H9 (cell line): ENCODE measurements around the gene ABCA6. TPM values are rescaled to one million over a fixed set of nuclear protein-coding genes. Genes with fewer than 3 reads are reported as not detected.

Source experiments
- DNase-seq: peaks from one replicate; pipeline ENCODE4 v3.0.0-alpha.2; 2017
- H2AFZ ChIP-seq: one replicate; pipeline ENCODE4 v1.6.1; 2013; ENCODE audit warnings: mild to moderate bottlenecking, low read length, control low read depth, moderate library complexity
- H2AK5ac ChIP-seq: 2 replicates; pipeline ENCODE4 v1.6.1; 2013; ENCODE audit warnings: low read length, control low read depth, mixed read lengths; ENCODE audit not compliant: insufficient read length
- H2BK120ac ChIP-seq: one replicate; pipeline ENCODE4 v1.6.1; 2013; ENCODE audit warnings: low read depth, mild to moderate bottlenecking, low read length, control low read depth, inconsistent platforms; ENCODE audit not compliant: poor library complexity, severe bottlenecking
- H2BK12ac ChIP-seq: 2 replicates; pipeline ENCODE4 v1.6.1; 2013; ENCODE audit warnings: low read length, control low read depth, mixed read lengths, low read depth; ENCODE audit not compliant: insufficient read length
- H2BK15ac ChIP-seq: 2 replicates; pipeline ENCODE4 v1.6.1; 2013; ENCODE audit warnings: low read depth, low read length, control low read depth
- H2BK20ac ChIP-seq: one replicate; pipeline ENCODE4 v1.6.1; 2013; ENCODE audit warnings: low read depth, mild to moderate bottlenecking, low read length, control low read depth, inconsistent platforms; ENCODE audit not compliant: poor library complexity, severe bottlenecking
- H2BK5ac ChIP-seq: 2 replicates; pipeline ENCODE4 v1.6.1; 2013; ENCODE audit warnings: low read length, control low read depth, mixed read lengths; ENCODE audit not compliant: insufficient read length
- H3K14ac ChIP-seq: 2 replicates; pipeline ENCODE4 v1.6.1; 2013; ENCODE audit warnings: low read length, control low read depth; ENCODE audit not compliant: insufficient read depth
- H3K18ac ChIP-seq: 2 replicates; pipeline ENCODE4 v1.6.1; 2013; ENCODE audit warnings: low read depth, mild to moderate bottlenecking, mixed read lengths, low read length, control low read depth; ENCODE audit not compliant: insufficient read length
- H3K23ac ChIP-seq: 2 replicates; pipeline ENCODE4 v1.6.1; 2013; ENCODE audit warnings: low read length, control low read depth, mixed read lengths, low read depth; ENCODE audit not compliant: insufficient read length
- H3K23me2 ChIP-seq: 2 replicates; pipeline ENCODE4 v1.6.1; 2013; ENCODE audit warnings: low read depth, mild to moderate bottlenecking, mixed read lengths, low read length, control low read depth; ENCODE audit not compliant: insufficient read length, poor library complexity, severe bottlenecking
- H3K27ac ChIP-seq: 2 replicates; pipeline ENCODE4 v1.5.1; 2013; ENCODE audit warnings: low read length, control low read depth, mixed read lengths, low read depth; ENCODE audit not compliant: insufficient read length
- H3K27me3 ChIP-seq: 2 replicates; pipeline ENCODE4 v1.6.1; 2013; ENCODE audit warnings: low read length, control low read depth, inconsistent platforms; ENCODE audit not compliant: insufficient read depth
- H3K4ac ChIP-seq: 2 replicates; pipeline ENCODE4 v1.6.1; 2013; ENCODE audit warnings: low read depth, mild to moderate bottlenecking, control low read depth, inconsistent platforms, low read length, moderate library complexity
- H3K4me1 ChIP-seq: 2 replicates; pipeline ENCODE4 v1.6.1; 2013; ENCODE audit warnings: low read length, control low read depth, inconsistent platforms; ENCODE audit not compliant: insufficient read depth
- H3K4me2 ChIP-seq: 2 replicates; pipeline ENCODE4 v1.6.1; 2013; ENCODE audit warnings: low read length, control low read depth, mixed read lengths; ENCODE audit not compliant: insufficient read length, insufficient read depth
- H3K56ac ChIP-seq: 2 replicates; pipeline ENCODE4 v1.6.1; 2013; ENCODE audit warnings: low read depth, mild to moderate bottlenecking, mixed read lengths, low read length, control low read depth; ENCODE audit not compliant: insufficient read length
- H3K79me1 ChIP-seq: 2 replicates; pipeline ENCODE4 v1.6.1; 2013; ENCODE audit warnings: low read depth, mild to moderate bottlenecking, moderate library complexity, low read length, control low read depth, inconsistent platforms; ENCODE audit not compliant: insufficient read depth, poor library complexity, severe bottlenecking
- H3K79me2 ChIP-seq: 2 replicates; pipeline ENCODE4 v1.6.1; 2013; ENCODE audit warnings: low read length, control low read depth, inconsistent platforms; ENCODE audit not compliant: insufficient read depth
- H3K9ac ChIP-seq: 2 replicates; pipeline ENCODE4 v1.6.1; 2013; ENCODE audit warnings: low read length, control low read depth, mixed read lengths; ENCODE audit not compliant: insufficient read length; ENCODE audit errors: extremely low read depth
- H3K9me3 ChIP-seq: one replicate; pipeline ENCODE4 v1.6.1; 2013; ENCODE audit warnings: low read depth, low read length, inconsistent platforms; ENCODE audit not compliant: control insufficient read depth
- H3T11ph ChIP-seq: one replicate; pipeline ENCODE4 v1.6.1; 2013; ENCODE audit warnings: mild to moderate bottlenecking, low read length, control low read depth, inconsistent platforms
- H4K20me1 ChIP-seq: one replicate; pipeline ENCODE4 v1.6.1; 2013; ENCODE audit not compliant: control insufficient read depth, insufficient read length, insufficient read depth
- H4K5ac ChIP-seq: 2 replicates; pipeline ENCODE4 v1.6.1; 2013; ENCODE audit warnings: low read depth, mild to moderate bottlenecking, mixed read lengths, low read length, control low read depth; ENCODE audit not compliant: insufficient read length
- H4K8ac ChIP-seq: replicated peaks from 2 replicates; pipeline ENCODE4 v1.6.1; 2013; ENCODE audit warnings: low read length, control low read depth, mixed read lengths, low read depth; ENCODE audit not compliant: insufficient read length
- H4K91ac ChIP-seq: 2 replicates; pipeline ENCODE4 v1.6.1; 2013; ENCODE audit warnings: low read depth, mild to moderate bottlenecking, moderate library complexity, mixed read lengths, low read length, control low read depth; ENCODE audit not compliant: insufficient read length
- H3K27ac Mint-ChIP-seq, 3 experiments: 2 replicates in 2 of 3; 3 replicates in 1 of 3; pipeline ENCODE4 v1.8.0; 2020 to 2021; ENCODE audit warnings: mixed read lengths in 3 of 3, mild to moderate bottlenecking in 1 of 3, moderate library complexity in 1 of 3
- H3K27me3 Mint-ChIP-seq: 2 replicates; pipeline ENCODE4 v1.8.0; 2021; ENCODE audit warnings: low read depth, mild to moderate bottlenecking, moderate library complexity, mixed read lengths
- H3K36me3 Mint-ChIP-seq, 3 experiments: 2 replicates in 2 of 3; 3 replicates in 1 of 3; pipeline ENCODE4 v1.8.0; 2020 to 2021; ENCODE audit warnings: low read depth in 3 of 3, mixed read lengths in 3 of 3; ENCODE audit not compliant: insufficient read depth in 1 of 3
- H3K4me1 Mint-ChIP-seq, 2 experiments: 2 replicates each; pipeline ENCODE4 v1.8.0; 2020; ENCODE audit warnings: mixed read lengths in 2 of 2
- H3K4me3 Mint-ChIP-seq, 2 experiments: 2 replicates in 1 of 2; 3 replicates in 1 of 2; pipeline ENCODE4 v1.8.0; 2020 to 2021; ENCODE audit warnings: mild to moderate bottlenecking in 2 of 2, mixed read lengths in 2 of 2, moderate library complexity in 1 of 2
- H3K9me3 Mint-ChIP-seq, 2 experiments: 2 replicates in 1 of 2; 3 replicates in 1 of 2; pipeline ENCODE4 v1.8.0; 2020; ENCODE audit warnings: mild to moderate bottlenecking in 2 of 2, mixed read lengths in 2 of 2, moderate library complexity in 1 of 2
- total RNA-seq: library from RNA; stranded (reverse); gene quantifications from 2 replicates; pipeline ENCODE4 v1.2.1, GENCODE V29; 2021
- TF ChIP-seq, protein P1 (sequence below): fragments of 200-600 bp; sonication (generic); conservative IDR thresholded peaks from 3 replicates; pipeline ENCODE4 v1.8.0; 2021; ENCODE audit warnings: antibody characterized with exemption, mild to moderate bottlenecking

ABCA6 gene
- total RNA-seq, 1 experiment from 2014 or later, result not detected

- Histone ChIP-seq H4K20me1 (no peaks in the 10 kb centered on the region), H2BK20ac (no peak overlapping the region), H3K4me1 (no peaks in the 10 kb centered on the region), H3K9me3 (no peaks in the 10 kb centered on the region), H3K23me2 (no peaks in the 10 kb centered on the region), H3K14ac (no peak overlapping the region), H3K23ac (no peak overlapping the region), H3K79me2 (no peaks in the 10 kb centered on the region), H2AFZ (no peak overlapping the region), H2AK5ac (no peak overlapping the region), H3K56ac (no peak overlapping the region), H4K91ac (no peak overlapping the region), H3K79me1 (no peaks in the 10 kb centered on the region), H4K5ac (no peak overlapping the region), H3K27me3 (no peaks in the 10 kb centered on the region), H4K8ac (no peak overlapping the region), H2BK15ac (no peak overlapping the region), H3K4ac (no peak overlapping the region), H2BK12ac (no peak overlapping the region), H2BK120ac (no peak overlapping the region), H2BK5ac (no peak overlapping the region), H3K27ac (no peak overlapping the region), H3T11ph (no peak overlapping the region), H3K9ac (no peak overlapping the region), H3K4me2 (no peak overlapping the region), H3K18ac (no peak overlapping the region)
- Mint-ChIP-seq H3K4me1 (peaks cover 0 to 3% of the 10 kb centered on the region in 2 experiments; a peak in 1 of 4 replicates), H3K4me3 (no peak overlapping the region), H3K27ac (no peak overlapping the region), H3K36me3 (no peaks in the 10 kb centered on the region), H3K27me3 (no peaks in the 10 kb centered on the region), H3K9me3 (no peaks in the 10 kb centered on the region)
- DNase-seq, result no peak
- TF ChIP-seq, protein P1, sequence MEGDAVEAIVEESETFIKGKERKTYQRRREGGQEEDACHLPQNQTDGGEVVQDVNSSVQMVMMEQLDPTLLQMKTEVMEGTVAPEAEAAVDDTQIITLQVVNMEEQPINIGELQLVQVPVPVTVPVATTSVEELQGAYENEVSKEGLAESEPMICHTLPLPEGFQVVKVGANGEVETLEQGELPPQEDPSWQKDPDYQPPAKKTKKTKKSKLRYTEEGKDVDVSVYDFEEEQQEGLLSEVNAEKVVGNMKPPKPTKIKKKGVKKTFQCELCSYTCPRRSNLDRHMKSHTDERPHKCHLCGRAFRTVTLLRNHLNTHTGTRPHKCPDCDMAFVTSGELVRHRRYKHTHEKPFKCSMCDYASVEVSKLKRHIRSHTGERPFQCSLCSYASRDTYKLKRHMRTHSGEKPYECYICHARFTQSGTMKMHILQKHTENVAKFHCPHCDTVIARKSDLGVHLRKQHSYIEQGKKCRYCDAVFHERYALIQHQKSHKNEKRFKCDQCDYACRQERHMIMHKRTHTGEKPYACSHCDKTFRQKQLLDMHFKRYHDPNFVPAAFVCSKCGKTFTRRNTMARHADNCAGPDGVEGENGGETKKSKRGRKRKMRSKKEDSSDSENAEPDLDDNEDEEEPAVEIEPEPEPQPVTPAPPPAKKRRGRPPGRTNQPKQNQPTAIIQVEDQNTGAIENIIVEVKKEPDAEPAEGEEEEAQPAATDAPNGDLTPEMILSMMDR, result no peak
Measured at GRCh38 chr17:69187294-69187693, 45.6 kb upstream of the ABCA6 start.
